PFSK-1 (cell line): ENCODE results near the gene CREB3L2.

Experiments
- FOXP2 ChIP-seq: optimal IDR thresholded peaks from 2 replicates; pipeline ENCODE3; 2011; ENCODE audit warnings: borderline replicate concordance, control low read depth, inconsistent platforms; ENCODE audit not compliant: insufficient read depth; ENCODE audit errors: extremely low read length, extremely low read depth
- POLR2AphosphoS5 ChIP-seq: IDR thresholded peaks from 2 replicates; pipeline ENCODE4 v1.6.1; 2012; ENCODE audit warnings: low read depth, mild to moderate bottlenecking, control low read depth, low read length, moderate library complexity
- SIN3A ChIP-seq: IDR thresholded peaks from 2 replicates; pipeline ENCODE4 v1.6.1; 2012; ENCODE audit warnings: mild to moderate bottlenecking, low read length, moderate library complexity, borderline replicate concordance; ENCODE audit not compliant: insufficient read depth

DNA sequence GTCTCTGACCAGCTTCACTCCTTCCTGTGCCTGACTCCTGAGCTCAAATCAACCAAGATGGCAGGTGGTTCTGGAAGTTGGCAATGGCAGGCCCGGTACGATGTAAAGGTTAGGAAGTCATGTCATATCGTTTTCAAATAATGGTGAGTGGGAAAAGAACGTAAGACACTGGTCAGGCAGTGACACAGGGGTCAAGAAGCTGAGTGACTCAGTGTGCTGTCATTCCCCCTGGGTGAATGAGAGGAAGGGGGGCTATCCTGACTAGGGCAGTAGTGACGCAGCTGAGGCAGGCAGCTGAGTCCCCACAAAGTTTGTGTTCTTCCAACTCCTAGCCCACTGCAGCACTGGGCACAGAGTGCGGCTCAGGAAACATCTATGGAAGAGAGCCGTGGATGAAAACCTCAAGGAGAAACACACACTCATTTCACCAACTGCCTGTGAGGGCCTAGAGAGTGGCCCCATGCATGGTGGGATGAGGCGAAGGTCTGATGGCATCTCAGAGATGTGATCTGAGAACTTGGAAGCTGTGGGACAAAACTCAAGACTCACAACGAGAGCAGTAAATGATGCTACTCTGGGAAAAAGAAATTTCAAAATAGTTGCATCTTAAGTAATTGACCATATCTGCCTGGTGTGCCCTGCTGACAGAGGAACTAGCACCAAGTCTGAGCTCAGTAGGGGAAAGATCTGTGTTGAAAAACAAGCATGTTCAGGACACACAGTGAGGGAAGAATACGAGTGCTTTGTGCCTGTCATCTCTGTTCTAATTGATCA lies 23.2 kb downstream of the CREB3L2 start:
- TF ChIP-seq POLR2AphosphoS5 (no peak), SIN3A (no peak), FOXP2 (peak; percentile 70)
